ENCODE results near the gene HENMT1. TPM values are rescaled to one million over a fixed set of nuclear protein-coding genes. Genes with fewer than 3 reads are reported as not detected.

HENMT1 gene
- polyA plus RNA-seq, 1 experiment: 2.2 TPM

GRCh38 chr1:108634521-108634920 lies 26.4 kb downstream of the HENMT1 start:
- ChIA-PET CTCF (no interaction called here), POLR2A (no interaction called here)
- Histone ChIP-seq H3K27me3 (ENCODE audit: control insufficient read depth, insufficient read depth, low read length) (no peaks in the 10 kb centered on the region), H3K36me3 (ENCODE audit: control insufficient read depth, insufficient read depth, low read length) (no peaks in the 10 kb centered on the region), H3K4me3 (ENCODE audit: low read depth, low read length) (no peak overlapping the region)
- no peak for DNase-seq (ENCODE audit: low read depth)
- TF ChIP-seq CTCF (IDR thresholded peaks at IDR 0.05; ENCODE audit: insufficient read depth, low read depth, low read length): no peak

GRCh38 chr1:108628665-108629064 lies 32.2 kb downstream of the HENMT1 start:
- POLR2A ChIA-PET: no interaction called here
- CTCF ChIA-PET: interaction anchor here (0.8 to 1.1 kb wide), 2 partner anchors 69 to 89 kb away, joined by 3 to 5 read pairs; partner anchors contain the start of gene EEIG2

GRCh38 chr1:108627951-108628350 lies 32.9 kb downstream of the HENMT1 start:
- POLR2A ChIA-PET: no interaction called here
- H3K27me3 ChIP-seq (ENCODE audit: control insufficient read depth, insufficient read depth, low read length): no peaks in the 10 kb centered on the region
- CTCF ChIA-PET: interaction anchor here (0.8 kb wide), 1 partner anchor 89 kb away, joined by 3 read pairs; no protein-coding TSS in a partner anchor
- TF ChIP-seq CTCF (IDR thresholded peaks at IDR 0.05; ENCODE audit: insufficient read depth, low read depth, low read length): no peak
- no peaks in the 10 kb centered on the region for H3K36me3 ChIP-seq (ENCODE audit: control insufficient read depth, insufficient read depth, low read length)
- no peak for DNase-seq (ENCODE audit: low read depth)
- H3K4me3 ChIP-seq (ENCODE audit: low read depth, low read length): no peak overlapping the region

More at GRCh38 chr1:108628665-108629064, 32.2 kb downstream of the HENMT1 start:
- Histone ChIP-seq H3K36me3 (ENCODE audit: control insufficient read depth, insufficient read depth, low read length) (no peaks in the 10 kb centered on the region), H3K27me3 (ENCODE audit: control insufficient read depth, insufficient read depth, low read length) (no peaks in the 10 kb centered on the region), H3K4me3 (ENCODE audit: low read depth, low read length) (no peak overlapping the region)
- no peak for TF ChIP-seq CTCF (IDR thresholded peaks at IDR 0.05; ENCODE audit: insufficient read depth, low read depth, low read length)
- no peak for DNase-seq (ENCODE audit: low read depth)

- CTCF ChIA-PET: interaction anchor here (0.6 kb wide), 1 partner anchor 67 kb away, joined by 3 read pairs; the partner anchor contains the start of gene EEIG2
- Histone ChIP-seq H3K4me3 (ENCODE audit: low read depth, low read length) (no peak overlapping the region), H3K36me3 (ENCODE audit: control insufficient read depth, insufficient read depth, low read length) (no peaks in the 10 kb centered on the region), H3K27me3 (ENCODE audit: control insufficient read depth, insufficient read depth, low read length) (no peaks in the 10 kb centered on the region)
- DNase-seq (ENCODE audit: low read depth): no peak
- TF ChIP-seq CTCF (IDR thresholded peaks at IDR 0.05; ENCODE audit: insufficient read depth, low read depth, low read length): no peak
- POLR2A ChIA-PET: no interaction called here
These were observed 33.6 kb downstream of the HENMT1 start for GRCh38 chr1:108627256-108627655.

- ChIA-PET CTCF (interaction anchor here (1.1 to 1.5 kb wide), 2 partner anchors 12 to 19 kb away, joined by 3 read pairs; no protein-coding TSS in a partner anchor), POLR2A (no interaction called here)
- no peaks in the 10 kb centered on the region for H3K36me3 ChIP-seq (ENCODE audit: control insufficient read depth, insufficient read depth, low read length)
- no peak for TF ChIP-seq CTCF (IDR thresholded peaks at IDR 0.05; ENCODE audit: insufficient read depth, low read depth, low read length)
- H3K27me3 ChIP-seq (ENCODE audit: control insufficient read depth, insufficient read depth, low read length): no peaks in the 10 kb centered on the region
- H3K4me3 ChIP-seq (ENCODE audit: low read depth, low read length): no peak overlapping the region
- DNase-seq (ENCODE audit: low read depth): no peak
These were observed 36.8 kb downstream of the HENMT1 start for GRCh38 chr1:108624069-108624468.

All from BJ (cell line).